H1 (cell line): Measurements from ENCODE around the gene RNF214.
"Not testable (repeated sequence)": the region's sequence is repeated elsewhere in the genome, so short reads cannot be mapped to it uniquely, and the experiment has no call there.

Experiments used
- CREB1 ChIP-seq: IDR thresholded peaks from 2 replicates; pipeline ENCODE4 v1.6.1; 2012; ENCODE audit warnings: inconsistent platforms
- JUND ChIP-seq: IDR thresholded peaks from 2 replicates; pipeline ENCODE4 v1.6.1; 2011; ENCODE audit warnings: mild to moderate bottlenecking, improper control_type of control experiment, low read length
- POLR2A ChIP-seq, 2 experiments: IDR thresholded peaks; 1 replicate in 1 of 2; 2 replicates in 1 of 2; pipeline ENCODE4 v1.6.1; 2011; ENCODE audit warnings: low read depth in 2 of 2, low read length in 2 of 2, mild to moderate bottlenecking in 2 of 2; ENCODE audit errors: control extremely low read depth in 1 of 2
- POLR2AphosphoS5 ChIP-seq: IDR thresholded peaks from 2 replicates; pipeline ENCODE4 v1.6.1; 2011; ENCODE audit warnings: low read depth, low read length
- RAD21 ChIP-seq, 2 experiments: IDR thresholded peaks in 1 of 2; conservative IDR thresholded peaks in 1 of 2; 2 replicates each; pipeline ENCODE4 v1.6.1; 2011; ENCODE audit warnings: low read depth in 2 of 2, low read length in 2 of 2, improper control_type of control experiment in 1 of 2, inconsistent platforms in 1 of 2, mild to moderate bottlenecking in 1 of 2, moderate library complexity in 1 of 2
- SRF ChIP-seq: IDR thresholded peaks from 2 replicates; pipeline ENCODE4 v1.6.1; 2011; ENCODE audit warnings: mild to moderate bottlenecking, low read depth, low read length, moderate library complexity
- TBP ChIP-seq: IDR thresholded peaks from 2 replicates; pipeline ENCODE4 v1.6.1; 2011; ENCODE audit warnings: low read depth, low read length, improper control_type of control experiment
- TF ChIP-seq, protein P1 (sequence below): IDR thresholded peaks from 2 replicates; pipeline ENCODE4 v1.6.1; 2012; ENCODE audit warnings: inconsistent platforms
- TF ChIP-seq, protein P2 (sequence below), 3 experiments: IDR thresholded peaks; 1 replicate in 2 of 3; 2 replicates in 1 of 3; pipeline versions ENCODE4 v1.5.1 to v1.6.1; 2011; ENCODE audit warnings: low read length in 3 of 3, mild to moderate bottlenecking in 3 of 3, inconsistent platforms in 2 of 3, low read depth in 1 of 3, moderate library complexity in 1 of 3; ENCODE audit not compliant: insufficient read depth in 1 of 3; ENCODE audit errors: control extremely low read depth in 1 of 3

DNA sequence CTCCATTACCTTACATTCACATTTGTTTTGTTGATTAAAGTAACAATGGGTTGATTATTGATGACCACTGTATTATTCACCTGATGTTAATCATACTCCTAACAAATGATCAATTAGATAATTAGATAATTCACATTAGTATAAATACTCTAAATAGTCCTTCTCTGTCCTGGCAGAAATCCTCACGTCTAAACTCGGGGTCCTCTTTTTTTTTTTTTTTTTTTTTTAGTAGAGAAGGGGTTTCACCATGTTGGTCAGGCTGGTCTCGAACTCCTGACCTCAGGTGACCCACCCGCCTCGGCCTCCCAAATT is 94.7 kb downstream of the RNF214 start:
- TF ChIP-seq SRF; POLR2AphosphoS5; JUND; RAD21 (IDR thresholded peaks at IDR 0.05 in 1 of 2, conservative IDR thresholded peaks at IDR 0.05 in 1 of 2; ENCODE audit: low read depth in 2 of 2, low read length in 2 of 2); TBP; CREB1; POLR2A (IDR thresholded peaks at IDR 0.05; ENCODE audit: control extremely low read depth in 1 of 2, low read depth in 2 of 2, low read length in 2 of 2): not testable (repeated sequence)
- TF ChIP-seq, protein P1, sequence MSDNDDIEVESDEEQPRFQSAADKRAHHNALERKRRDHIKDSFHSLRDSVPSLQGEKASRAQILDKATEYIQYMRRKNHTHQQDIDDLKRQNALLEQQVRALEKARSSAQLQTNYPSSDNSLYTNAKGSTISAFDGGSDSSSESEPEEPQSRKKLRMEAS: not testable (repeated sequence)
- TF ChIP-seq, protein P2, sequence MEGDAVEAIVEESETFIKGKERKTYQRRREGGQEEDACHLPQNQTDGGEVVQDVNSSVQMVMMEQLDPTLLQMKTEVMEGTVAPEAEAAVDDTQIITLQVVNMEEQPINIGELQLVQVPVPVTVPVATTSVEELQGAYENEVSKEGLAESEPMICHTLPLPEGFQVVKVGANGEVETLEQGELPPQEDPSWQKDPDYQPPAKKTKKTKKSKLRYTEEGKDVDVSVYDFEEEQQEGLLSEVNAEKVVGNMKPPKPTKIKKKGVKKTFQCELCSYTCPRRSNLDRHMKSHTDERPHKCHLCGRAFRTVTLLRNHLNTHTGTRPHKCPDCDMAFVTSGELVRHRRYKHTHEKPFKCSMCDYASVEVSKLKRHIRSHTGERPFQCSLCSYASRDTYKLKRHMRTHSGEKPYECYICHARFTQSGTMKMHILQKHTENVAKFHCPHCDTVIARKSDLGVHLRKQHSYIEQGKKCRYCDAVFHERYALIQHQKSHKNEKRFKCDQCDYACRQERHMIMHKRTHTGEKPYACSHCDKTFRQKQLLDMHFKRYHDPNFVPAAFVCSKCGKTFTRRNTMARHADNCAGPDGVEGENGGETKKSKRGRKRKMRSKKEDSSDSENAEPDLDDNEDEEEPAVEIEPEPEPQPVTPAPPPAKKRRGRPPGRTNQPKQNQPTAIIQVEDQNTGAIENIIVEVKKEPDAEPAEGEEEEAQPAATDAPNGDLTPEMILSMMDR (IDR thresholded peaks at IDR 0.05; ENCODE audit: control extremely low read depth in 1 of 3, insufficient read depth in 1 of 3, low read depth in 1 of 3, low read length in 3 of 3): not testable (repeated sequence)
